Mesangial cell (primary cell): ENCODE results near the gene PREPL. TPM values are rescaled to one million over a fixed set of nuclear protein-coding genes. Genes with fewer than 3 reads are reported as not detected.

Source experiments
- total RNA-seq: library from RNA; depleted of rRNA; stranded (reverse); fragments of >200 nt; gene quantifications from 2 replicates; pipeline ENCODE4 v1.2.3, GENCODE V29; 2015

The PREPL gene
- 16.3 and 19.1 TPM in 2 replicates for total RNA-seq

DNA sequence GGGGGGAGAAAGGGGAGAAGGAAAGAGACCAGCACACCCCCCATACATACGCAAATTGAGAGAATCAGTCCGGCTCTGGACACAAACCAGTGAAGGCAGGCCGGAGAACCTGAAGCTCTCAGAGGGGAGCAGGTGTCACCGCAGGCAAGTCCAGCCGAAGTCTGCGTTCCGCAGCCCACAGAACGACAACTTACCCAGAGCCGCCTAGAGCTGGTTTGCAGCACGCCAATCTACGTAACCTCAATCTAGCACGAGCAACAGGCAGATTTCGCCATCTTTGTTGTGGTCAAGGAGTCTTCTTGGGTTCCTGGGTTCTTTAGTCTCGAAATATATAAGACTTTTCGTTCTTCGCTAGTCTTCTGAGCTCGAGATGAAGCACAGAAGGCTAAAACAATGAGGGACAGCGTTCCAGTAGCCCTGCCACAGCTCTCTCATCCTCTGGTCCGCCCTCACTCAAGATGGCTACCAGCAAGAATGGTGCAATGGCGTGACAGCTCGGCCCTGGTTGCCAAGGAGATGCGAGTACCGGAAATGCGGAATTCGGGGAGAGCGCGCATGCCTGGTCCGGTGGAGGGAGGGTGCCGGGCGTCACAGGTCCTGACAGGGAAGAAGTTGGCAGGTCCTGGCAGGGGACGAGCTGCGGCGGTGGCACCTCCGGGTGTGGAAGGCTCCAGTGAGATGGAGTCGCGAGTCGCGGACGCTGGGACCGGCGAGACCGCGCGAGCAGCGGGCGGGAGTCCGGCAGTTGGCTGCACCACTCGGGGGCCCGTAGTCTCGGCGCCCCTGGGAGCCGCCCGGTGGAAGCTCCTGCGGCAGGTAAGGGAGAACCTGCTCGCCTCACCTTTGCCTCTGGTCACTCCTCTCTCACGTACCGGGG, at the start of gene PREPL, which contains the start of gene CAMKMT:
TSS of gene PREPL (minus strand) at position 165 of the 877 bp plus-strand sequence. CDS start 15,152 bp downstream, outside the sequence.
TSS of gene CAMKMT (plus strand) at position 618 of the 877 bp plus-strand sequence.

Other genes starting within 250 kb of the PREPL start
- 14.1 and 17.6 TPM in 2 replicates for gene PPM1B, start 192.6 kb downstream of the PREPL start, total RNA-seq
- gene SLC3A1, start 86.0 kb downstream of the PREPL start, total RNA-seq: under 0.01 and 0.25 TPM in 2 replicates
- gene CAMKMT, start 453 bp upstream of the PREPL start, total RNA-seq: 6.8 and 7.2 TPM in 2 replicates